Choroid plexus epithelial cell (primary cell): ENCODE data around the gene TEX29.

Experiments used
- DNase-seq: peaks from one replicate; pipeline ENCODE4 v3.0.0-alpha.2; 2010; ENCODE audit warnings: low read depth
- H3K4me3 ChIP-seq: 2 replicates; pipeline ENCODE4 v1.5.1; 2011; ENCODE audit warnings: low read depth, mild to moderate bottlenecking, control low read depth, low read length, moderate library complexity
- TF ChIP-seq, protein P1 (sequence below): conservative IDR thresholded peaks from 2 replicates; pipeline ENCODE4 v1.5.1; 2011; ENCODE audit warnings: low read depth, mild to moderate bottlenecking, control low read depth, inconsistent platforms, low read length, moderate library complexity

TEX29 gene

DNA sequence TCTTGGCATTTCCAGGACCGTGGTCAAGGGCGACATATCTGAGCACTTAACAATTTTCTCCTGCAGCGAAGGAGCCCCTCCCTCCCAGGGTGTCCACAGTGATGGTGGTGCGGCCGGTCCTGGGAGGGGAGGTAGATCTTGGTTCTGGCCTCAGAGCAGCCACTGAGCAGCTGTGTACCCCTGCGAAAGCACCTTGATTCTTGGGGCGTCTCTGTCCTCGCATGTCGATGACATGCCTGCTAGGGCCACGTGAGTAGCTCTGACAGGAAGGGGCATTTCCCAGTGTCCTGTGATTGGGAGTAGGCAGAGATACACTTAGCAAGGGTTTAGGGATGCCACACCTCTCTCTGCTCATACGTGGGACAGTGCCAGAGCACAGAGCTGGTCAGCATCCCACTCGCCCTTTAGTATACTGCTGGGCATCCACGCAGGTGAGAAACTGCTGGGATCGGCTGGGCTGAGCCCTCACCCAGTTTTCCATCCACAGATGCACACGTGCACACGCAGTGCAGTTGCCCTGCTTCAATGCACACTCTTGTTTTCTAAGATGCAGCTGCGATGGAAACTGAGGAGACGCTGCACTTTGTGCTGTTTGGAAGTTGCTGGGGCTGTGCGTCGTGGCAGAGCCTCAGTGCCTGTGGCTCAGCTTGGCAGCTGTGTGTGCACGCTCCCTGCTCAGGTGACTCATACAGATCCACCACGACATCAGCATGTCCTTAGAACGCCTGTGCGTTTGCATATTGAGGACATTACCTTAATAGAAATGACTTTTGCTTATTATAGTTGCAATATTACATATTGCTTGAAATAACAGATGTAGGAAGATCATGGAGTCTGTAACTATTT, 66.8 kb downstream of the TEX29 start:
- TF ChIP-seq, protein P1, sequence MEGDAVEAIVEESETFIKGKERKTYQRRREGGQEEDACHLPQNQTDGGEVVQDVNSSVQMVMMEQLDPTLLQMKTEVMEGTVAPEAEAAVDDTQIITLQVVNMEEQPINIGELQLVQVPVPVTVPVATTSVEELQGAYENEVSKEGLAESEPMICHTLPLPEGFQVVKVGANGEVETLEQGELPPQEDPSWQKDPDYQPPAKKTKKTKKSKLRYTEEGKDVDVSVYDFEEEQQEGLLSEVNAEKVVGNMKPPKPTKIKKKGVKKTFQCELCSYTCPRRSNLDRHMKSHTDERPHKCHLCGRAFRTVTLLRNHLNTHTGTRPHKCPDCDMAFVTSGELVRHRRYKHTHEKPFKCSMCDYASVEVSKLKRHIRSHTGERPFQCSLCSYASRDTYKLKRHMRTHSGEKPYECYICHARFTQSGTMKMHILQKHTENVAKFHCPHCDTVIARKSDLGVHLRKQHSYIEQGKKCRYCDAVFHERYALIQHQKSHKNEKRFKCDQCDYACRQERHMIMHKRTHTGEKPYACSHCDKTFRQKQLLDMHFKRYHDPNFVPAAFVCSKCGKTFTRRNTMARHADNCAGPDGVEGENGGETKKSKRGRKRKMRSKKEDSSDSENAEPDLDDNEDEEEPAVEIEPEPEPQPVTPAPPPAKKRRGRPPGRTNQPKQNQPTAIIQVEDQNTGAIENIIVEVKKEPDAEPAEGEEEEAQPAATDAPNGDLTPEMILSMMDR: no peak
- no peak overlapping the region for H3K4me3 ChIP-seq
- no peak for DNase-seq

DNA sequence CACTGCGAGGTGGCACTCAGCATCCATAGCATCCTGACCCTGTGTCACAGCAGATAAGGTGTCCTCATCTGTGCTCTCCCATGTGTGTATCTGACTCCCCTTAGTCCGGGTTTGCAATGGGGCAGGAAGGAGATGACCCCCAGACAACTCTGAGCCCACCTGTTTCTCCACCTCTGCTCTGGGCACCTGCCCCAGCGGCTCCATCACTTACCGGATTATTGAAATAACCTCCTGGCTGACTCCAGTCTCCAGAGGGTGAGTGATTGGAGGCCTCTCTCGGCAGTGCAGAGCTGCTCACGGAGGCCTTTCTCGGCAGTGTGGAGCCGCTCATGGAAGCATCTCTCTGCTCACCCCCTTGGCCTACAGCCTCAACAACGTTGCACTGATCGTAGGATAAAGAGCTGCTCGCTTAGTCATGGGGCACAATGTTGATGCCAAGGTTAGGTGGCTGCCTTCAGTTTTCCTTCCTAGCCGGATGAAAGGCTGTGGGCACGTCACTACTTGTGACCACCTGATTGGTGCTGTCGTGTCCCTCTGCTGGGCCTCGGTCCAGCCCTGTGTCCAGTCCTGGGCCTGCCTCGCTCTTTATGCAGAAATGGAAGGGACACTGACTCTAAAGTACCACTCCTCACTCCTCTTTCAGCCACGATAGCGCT, 67.6 kb downstream of the TEX29 start:
- no peak for DNase-seq
- TF ChIP-seq, protein P1: no peak
- H3K4me3 ChIP-seq: no peak overlapping the region

DNA sequence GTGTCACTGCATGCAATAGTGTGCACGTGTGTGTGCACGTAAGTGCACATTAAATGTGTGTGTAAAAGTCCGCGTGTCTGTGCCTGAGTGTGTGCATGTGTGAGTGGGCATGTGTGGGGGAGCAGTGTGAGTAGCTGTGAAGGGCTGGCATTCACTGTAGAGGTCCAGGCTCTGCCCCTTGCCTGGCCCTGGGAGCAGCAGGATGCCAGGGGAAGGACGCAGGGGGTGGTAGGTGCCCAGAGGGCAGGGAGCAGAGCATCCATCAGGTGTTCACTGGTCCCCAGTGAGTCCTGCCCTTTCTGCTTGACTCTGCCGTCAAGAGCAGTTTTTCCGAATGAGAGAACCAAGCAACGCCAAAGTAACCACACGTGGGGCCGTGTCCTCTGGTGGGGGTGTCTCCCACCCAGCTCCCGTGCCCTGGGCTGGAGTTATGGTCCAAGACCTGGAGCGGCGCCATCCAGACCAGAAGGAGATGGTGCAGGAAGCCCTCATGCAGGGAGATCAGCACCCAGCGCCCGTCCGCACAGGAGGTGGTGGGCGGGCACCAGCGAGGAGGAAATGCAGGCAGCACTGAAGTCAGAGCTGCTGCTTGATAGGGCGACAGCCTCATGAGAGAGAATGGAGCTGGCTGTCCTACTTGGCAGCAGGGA, 68.5 kb downstream of the TEX29 start:
- no peak for DNase-seq
- TF ChIP-seq, protein P1: no peak
- H3K4me3 ChIP-seq: no peak overlapping the region

DNA sequence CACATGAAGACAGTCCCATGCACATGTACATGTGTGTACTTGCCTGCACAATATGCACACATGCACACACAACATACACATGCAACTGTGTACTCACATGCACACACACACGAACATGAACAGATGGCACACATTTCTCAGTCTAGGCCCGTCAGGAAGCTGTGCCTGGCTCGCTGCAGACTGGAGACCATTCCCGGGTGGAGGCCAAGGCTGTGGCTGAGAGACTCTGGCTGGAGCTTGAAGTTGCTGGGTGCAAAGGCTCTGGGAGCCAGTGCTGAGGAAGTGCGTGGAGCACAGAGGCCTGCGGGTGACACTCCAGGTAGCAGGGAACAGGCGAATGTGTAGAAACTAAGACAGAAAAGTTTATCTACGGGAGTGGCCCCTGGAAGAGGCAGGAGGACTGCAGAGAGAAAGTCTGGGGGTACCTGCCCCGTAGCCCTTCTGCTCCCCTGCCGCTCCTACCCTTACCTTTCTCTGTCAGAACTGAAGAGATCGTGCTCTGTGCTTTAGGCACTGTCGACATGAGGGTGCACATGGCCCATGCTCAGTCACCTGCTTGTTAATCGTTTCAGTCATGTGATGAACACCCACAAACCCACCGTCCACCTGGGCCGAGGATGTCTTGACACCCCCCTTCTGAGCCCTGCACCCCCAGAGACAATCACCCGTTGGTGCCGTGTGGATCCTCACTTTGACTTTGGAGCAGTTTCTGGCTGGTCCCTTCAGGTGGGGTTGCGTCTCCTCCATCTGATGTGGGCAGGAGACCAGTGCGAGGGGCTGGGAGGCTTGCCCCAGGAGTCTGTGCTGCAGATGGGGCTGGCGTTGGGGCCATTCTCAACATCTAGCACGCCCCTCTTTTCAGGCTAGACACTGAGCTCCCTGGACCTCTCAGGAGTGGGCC, 69.4 kb downstream of the TEX29 start:
- DNase-seq: no peak
- H3K4me3 ChIP-seq: no peak overlapping the region
- TF ChIP-seq, protein P1: no peak

DNA sequence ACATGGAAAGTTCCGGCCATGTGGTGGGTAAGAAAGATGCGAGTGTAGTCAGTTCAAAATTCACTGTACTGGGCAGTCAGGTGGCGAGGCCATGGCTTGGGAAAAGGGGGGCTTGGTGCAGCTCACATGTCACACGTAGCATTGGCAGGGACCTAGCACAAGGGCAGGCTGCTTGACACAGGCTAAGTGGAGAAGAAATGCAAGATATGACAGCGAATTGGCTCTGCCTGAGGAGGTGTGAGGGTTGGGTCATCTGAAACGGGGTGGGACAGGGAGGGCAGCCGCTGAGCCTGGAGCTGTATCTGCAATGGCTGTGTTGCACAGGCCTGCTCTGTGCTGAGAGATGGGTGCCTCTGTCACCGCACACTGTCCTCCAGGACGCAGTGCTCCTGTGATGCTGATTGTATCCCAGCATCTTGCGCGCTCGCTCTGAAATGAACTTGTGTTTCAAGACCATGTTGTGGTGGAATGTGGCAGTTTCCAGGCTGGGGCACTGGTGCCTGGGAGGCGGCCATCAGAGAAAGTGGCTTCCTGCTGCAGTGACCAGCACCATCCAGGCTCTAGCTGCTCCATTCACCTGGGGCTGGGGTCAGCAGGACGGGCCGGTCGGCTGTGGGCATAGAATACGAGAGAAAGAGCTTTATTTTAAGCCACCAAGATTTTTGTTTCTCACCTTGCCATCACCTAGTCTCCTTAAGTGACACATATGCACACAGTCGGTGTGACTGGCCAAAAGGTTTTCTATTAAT, 70.3 kb downstream of the TEX29 start:
- TF ChIP-seq, protein P1: no peak
- no peak for DNase-seq
- H3K4me3 ChIP-seq: no peak overlapping the region

DNA sequence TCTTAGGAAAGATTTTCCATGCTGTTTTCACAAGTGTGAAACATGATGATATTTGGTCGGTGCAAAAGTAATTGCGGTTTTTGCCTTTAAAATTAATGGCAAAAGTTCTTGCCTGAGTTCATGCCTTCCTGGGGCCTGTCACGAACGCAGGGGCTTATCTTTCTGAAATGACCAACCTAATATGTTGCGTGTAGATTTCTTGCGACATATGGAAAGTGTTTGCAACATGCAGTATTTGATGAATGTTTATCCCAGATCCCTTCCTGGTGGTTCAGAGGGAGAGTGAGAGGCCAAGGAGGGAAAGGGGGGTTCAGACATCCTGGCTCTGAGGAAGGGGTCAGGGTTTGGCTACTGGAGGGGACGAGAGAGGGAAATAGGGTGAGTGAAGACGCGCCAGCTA, 72.0 kb downstream of the TEX29 start:
- TF ChIP-seq, protein P1: no peak
- no peak for DNase-seq
- H3K4me3 ChIP-seq: no peak overlapping the region
